Left lung (tissue), 10 donors: ENCODE data around the gene DAZAP1. TPM values are rescaled to one million over a fixed set of nuclear protein-coding genes. Genes with fewer than 3 reads are reported as not detected.
A peak's percentile ranks its signal among the peaks of the same experiment; 100 is the strongest.

Experiments used
- ATAC-seq: fragments of 200-7000 bp; cut with Tn5 transposase; one replicate; pipeline ENCODE4 v1.9.1; 2020; ENCODE audit warnings: moderate library complexity
- DNase-seq, 4 donors: peaks; one replicate each; pipeline ENCODE4 v3.0.0-alpha.2; 2013 to 2020
- H3K27ac ChIP-seq, 2 donors: fragments of 200-600 bp; sonication (generic) in 1 of 2; one replicate each; pipeline versions ENCODE4 v1.5.0 to v1.8.0; 2020 to 2021
- H3K27me3 ChIP-seq, 2 donors: fragments of 200-600 bp; sonication (generic) in 1 of 2; one replicate each; pipeline versions ENCODE4 v1.5.0 to v1.8.0; 2020 to 2021
- H3K36me3 ChIP-seq, 2 donors: fragments of 200-600 bp; sonication (generic) in 1 of 2; one replicate each; pipeline versions ENCODE4 v1.5.0 to v1.8.0; 2020 to 2021
- H3K4me1 ChIP-seq, 2 donors: fragments of 200-600 bp; one replicate each; pipeline ENCODE4 v1.8.0; 2021
- H3K4me3 ChIP-seq, 2 donors: fragments of 200-600 bp; sonication (generic) in 1 of 2; one replicate each; pipeline versions ENCODE4 v1.5.0 to v1.8.0; 2020 to 2021; ENCODE audit warnings: mild to moderate bottlenecking in 1 of 2
- H3K9me3 ChIP-seq, 2 donors: fragments of 200-600 bp; sonication (generic) in 1 of 2; one replicate each; pipeline versions ENCODE4 v1.5.0 to v1.8.0; 2020 to 2021
- CTCF ChIP-seq, 2 donors: fragments of 200-600 bp; sonication (generic) in 1 of 2; IDR thresholded peaks; one replicate each; pipeline versions ENCODE4 v1.5.0 to v1.8.0; 2021; ENCODE audit warnings: antibody characterized with exemption in 2 of 2
- intact Hi-C, 2 donors: fragments of 100-400 bp; cut with DNase I; formaldehyde crosslinking; loops; one replicate each; pipeline versions ENCODE4 v1.11.2 to v1.14.2; 2022
- polyA plus RNA-seq, 6 donors: library from polyadenylated mRNA; unstranded; fragments of 120-200 nt; gene quantifications; one replicate each; pipeline ENCODE4 v1.2.1, GENCODE V29; 2013; ENCODE audit not compliant: insufficient read length in 6 of 6
- total RNA-seq, 2 donors: library from RNA; stranded (reverse); fragmentation: NEBNext Ultra II Directional; extraction: Animal tissue kit (Norgen Biotek cat#: 25700); gene quantifications; one replicate each; pipeline ENCODE4 v1.2.1, GENCODE V29; 2021
- donor health status: DM: no; HTN: yes; CAD: no.
- donor health status: DM: no; HTN: no; CAD: no.

The DAZAP1 gene
- total and polyA plus RNA-seq, 8 donors: 86.4 to 132 (median 93.7) TPM

DNA sequence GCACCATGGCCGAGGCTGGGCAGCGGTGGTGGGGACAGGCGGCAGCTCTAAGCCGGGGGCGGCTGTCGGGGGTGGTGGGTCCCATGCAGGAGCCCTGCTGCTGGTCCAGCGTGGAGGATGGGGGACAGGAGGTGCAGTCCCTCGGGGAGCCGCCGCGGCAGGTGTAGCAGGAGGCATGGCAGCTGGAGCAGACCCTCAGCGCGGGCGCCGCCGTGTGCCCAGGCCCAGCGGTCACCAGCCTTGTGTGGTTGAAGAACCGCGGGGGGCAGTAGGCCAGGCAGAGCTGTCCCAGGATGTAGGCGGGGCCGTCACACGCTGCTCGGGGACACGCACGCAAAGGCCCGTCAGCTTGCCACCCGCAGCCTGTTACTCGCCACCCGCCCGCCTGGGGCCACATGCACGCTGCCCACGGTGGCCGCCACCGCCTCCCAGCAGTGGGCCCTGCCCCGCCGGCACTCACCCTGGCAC is 74.5 kb downstream of the DAZAP1 start:
- H3K4me3 ChIP-seq: no peak overlapping the region
- H3K27me3 ChIP-seq: no peaks in the 10 kb centered on the region
- no peak overlapping the region for H3K27ac ChIP-seq
- peaks cover 4 to 22% of the 10 kb centered on the region in 2 donors for H3K4me1 ChIP-seq
- H3K36me3 ChIP-seq: peaks cover 0 to 6% of the 10 kb centered on the region in 2 donors
- no peaks in the 10 kb centered on the region for H3K9me3 ChIP-seq
- no peak for ATAC-seq
- DNase-seq: peak in 1 of 4 donors; percentile 76
- intact Hi-C loops: no loop called here
- no peak for TF ChIP-seq CTCF (IDR thresholded peaks at IDR 0.05)

DNA sequence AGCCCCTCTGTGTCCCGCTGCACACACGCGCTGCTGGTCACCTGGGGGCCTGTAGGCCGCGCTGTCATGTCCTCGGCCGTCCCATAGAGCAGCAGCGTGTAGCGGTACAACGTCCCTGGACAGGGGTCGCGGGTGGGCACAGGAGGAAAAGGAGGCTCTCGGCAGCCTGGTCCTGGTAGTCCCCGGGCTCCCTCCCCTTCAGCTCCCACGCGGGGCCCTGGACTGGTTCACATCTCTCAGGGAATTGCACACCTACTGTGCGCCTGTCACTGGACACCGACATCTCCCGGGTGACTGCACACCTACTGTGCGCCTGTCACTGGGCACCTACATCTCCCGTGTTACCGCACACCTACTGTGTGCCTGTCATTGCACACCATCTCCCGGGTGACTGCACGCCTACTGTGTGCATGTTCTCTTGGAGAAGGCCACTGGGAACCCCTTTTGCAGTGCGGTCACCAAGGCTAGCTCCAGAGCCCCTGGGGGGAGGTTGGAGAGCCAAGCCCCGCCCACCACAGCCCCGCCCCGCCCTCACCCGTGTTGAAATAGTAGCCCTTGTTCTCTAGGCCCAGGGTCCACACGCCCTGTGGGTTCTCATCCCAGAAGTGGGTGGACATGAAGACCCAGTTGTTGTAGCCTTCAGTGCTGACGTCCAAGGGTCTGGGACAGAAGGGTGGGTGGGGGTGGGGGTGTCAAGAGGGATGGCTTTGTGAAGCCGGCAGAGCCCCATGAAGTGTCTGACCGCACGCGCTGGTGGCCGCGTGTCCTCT is 75.2 kb downstream of the DAZAP1 start:
- peaks cover 4 to 16% of the 10 kb centered on the region in 2 donors for H3K4me1 ChIP-seq
- intact Hi-C loops: no loop called here
- H3K27me3 ChIP-seq: no peaks in the 10 kb centered on the region
- DNase-seq (no peak), ATAC-seq (no peak)
- H3K36me3 ChIP-seq: no peaks in the 10 kb centered on the region
- H3K27ac ChIP-seq: no peak overlapping the region
- no peak for TF ChIP-seq CTCF (IDR thresholded peaks at IDR 0.05)
- H3K9me3 ChIP-seq: no peaks in the 10 kb centered on the region
- H3K4me3 ChIP-seq: no peak overlapping the region

GRCh38 chr19:1483131-1483978 is 76.0 kb downstream of the DAZAP1 start:
- H3K36me3 ChIP-seq: no peaks in the 10 kb centered on the region
- ATAC-seq (no peak), DNase-seq (peak in 1 of 4 donors; percentile 78)
- no peak for TF ChIP-seq CTCF (IDR thresholded peaks at IDR 0.05)
- intact Hi-C loops: no loop called here
- no peaks in the 10 kb centered on the region for H3K27me3 ChIP-seq
- H3K9me3 ChIP-seq: no peaks in the 10 kb centered on the region
- no peak overlapping the region for H3K4me3 ChIP-seq
- H3K4me1 ChIP-seq: peaks cover 0 to 8% of the 10 kb centered on the region in 2 donors
- H3K27ac ChIP-seq: no peak overlapping the region

- H3K4me3 ChIP-seq: no peak overlapping the region
- peaks cover 0 to 5% of the 10 kb centered on the region in 2 donors for H3K4me1 ChIP-seq
- TF ChIP-seq CTCF (IDR thresholded peaks at IDR 0.05): no peak
- ATAC-seq: no peak
- H3K9me3 ChIP-seq: no peaks in the 10 kb centered on the region
- no peaks in the 10 kb centered on the region for H3K36me3 ChIP-seq
- no peak for DNase-seq
- H3K27ac ChIP-seq: no peak overlapping the region
- intact Hi-C loops: no loop called here
- H3K27me3 ChIP-seq: no peaks in the 10 kb centered on the region
Measured at GRCh38 chr19:1483979-1484428, 76.6 kb downstream of the DAZAP1 start.

Other genes starting within 250 kb of the DAZAP1 start
- 100 to 1,000 TPM in 1 of 2 donors, 10 to 100 TPM in 1; 68.3 to 119 TPM for gene SBNO2, start 233.3 kb upstream of the DAZAP1 start, total RNA-seq
- 10 to 100 TPM; 17.9 to 25.5 (median 22.5) TPM for gene SBNO2, start 233.3 kb upstream of the DAZAP1 start, polyA plus RNA-seq
- 10 to 100 TPM; 42.6 to 52.0 TPM for gene STK11, start 201.8 kb upstream of the DAZAP1 start, total RNA-seq
- gene STK11, start 201.8 kb upstream of the DAZAP1 start, polyA plus RNA-seq: 10 to 100 TPM; 46.4 to 58.4 (median 51.1) TPM
- 1 to 10 TPM in 1 of 2 donors, under 1 TPM in 1; 0.55 to 1.5 TPM for gene CBARP, start 169.6 kb upstream of the DAZAP1 start, total RNA-seq
- 1 to 10 TPM in 5 of 6 donors, under 1 TPM in 1; 0.75 to 2.5 (median 1.3) TPM for gene CBARP, start 169.6 kb upstream of the DAZAP1 start, polyA plus RNA-seq
- gene ATP5F1D, start 165.8 kb upstream of the DAZAP1 start, total RNA-seq: 100 to 1,000 TPM; 139 to 161 TPM
- 100 to 1,000 TPM in 1 of 6 donors, 10 to 100 TPM in 5; 55.0 to 107 (median 71.8) TPM for gene ATP5F1D, start 165.8 kb upstream of the DAZAP1 start, polyA plus RNA-seq
- gene MIDN, start 159.0 kb upstream of the DAZAP1 start, total RNA-seq: 100 to 1,000 TPM in 1 of 2 donors, 10 to 100 TPM in 1; 87.4 to 115 TPM
- gene MIDN, start 159.0 kb upstream of the DAZAP1 start, polyA plus RNA-seq: 10 to 100 TPM; 34.3 to 64.9 (median 53.0) TPM
- 100 to 1,000 TPM; 220 to 235 TPM for gene CIRBP, start 138.3 kb upstream of the DAZAP1 start, total RNA-seq
- gene CIRBP, start 138.3 kb upstream of the DAZAP1 start, polyA plus RNA-seq: 1,000 to 10,000 TPM in 3 of 6 donors, 100 to 1,000 TPM in 3; 873 to 1,079 (median 988) TPM
- 10 to 100 TPM; 48.0 to 58.7 TPM for gene FAM174C, start 132.1 kb upstream of the DAZAP1 start, total RNA-seq
- 10 to 100 TPM; 10.6 to 22.2 (median 17.2) TPM for gene FAM174C, start 132.1 kb upstream of the DAZAP1 start, polyA plus RNA-seq
- under 1 TPM in 1 of 2 donors, not detected in 1; 0.52 TPM for gene EFNA2, start 121.7 kb upstream of the DAZAP1 start, total RNA-seq
- gene EFNA2, start 121.7 kb upstream of the DAZAP1 start, polyA plus RNA-seq: 1 to 10 TPM in 3 of 6 donors, under 1 TPM in 3; 0.48 to 2.0 (median 1.1) TPM
- 10 to 100 TPM; 84.4 to 85.4 TPM for gene NDUFS7, start 23.7 kb upstream of the DAZAP1 start, total RNA-seq
- gene NDUFS7, start 23.7 kb upstream of the DAZAP1 start, polyA plus RNA-seq: 10 to 100 TPM; 30.3 to 50.6 (median 36.6) TPM
- 10 to 100 TPM in 1 of 2 donors, 1 to 10 TPM in 1; 5.9 to 19.2 TPM for gene GAMT, start 6.0 kb upstream of the DAZAP1 start, total RNA-seq
- gene GAMT, start 6.0 kb upstream of the DAZAP1 start, polyA plus RNA-seq: 10 to 100 TPM; 19.4 to 26.1 (median 24.3) TPM
- 100 to 1,000 TPM; 942 to 951 TPM for gene RPS15, start 30.8 kb downstream of the DAZAP1 start, total RNA-seq
- 100 to 1,000 TPM; 673 to 987 (median 817) TPM for gene RPS15, start 30.8 kb downstream of the DAZAP1 start, polyA plus RNA-seq
- under 1 TPM; 0.06 to 0.10 TPM for gene APC2, start 42.5 kb downstream of the DAZAP1 start, total RNA-seq
- gene APC2, start 42.5 kb downstream of the DAZAP1 start, polyA plus RNA-seq: 1 to 10 TPM in 3 of 6 donors, under 1 TPM in 3; 0.42 to 1.4 (median 0.91) TPM
- 10 to 100 TPM; 31.1 to 32.2 TPM for gene C19orf25, start 71.6 kb downstream of the DAZAP1 start, total RNA-seq
- 10 to 100 TPM; 17.7 to 27.8 (median 22.8) TPM for gene C19orf25, start 71.6 kb downstream of the DAZAP1 start, polyA plus RNA-seq
- 1 to 10 TPM; 1.9 to 3.2 TPM for gene PCSK4, start 82.8 kb downstream of the DAZAP1 start, total RNA-seq
- gene PCSK4, start 82.8 kb downstream of the DAZAP1 start, polyA plus RNA-seq: 1 to 10 TPM; 3.4 to 6.1 (median 4.3) TPM
- gene REEP6, start 83.6 kb downstream of the DAZAP1 start, total RNA-seq: 1 to 10 TPM; 1.6 to 2.0 TPM
- 1 to 10 TPM; 3.1 to 5.9 (median 3.8) TPM for gene REEP6, start 83.6 kb downstream of the DAZAP1 start, polyA plus RNA-seq
- gene ADAMTSL5, start 105.4 kb downstream of the DAZAP1 start, total RNA-seq: 1 to 10 TPM; 3.0 to 5.3 TPM
- gene ADAMTSL5, start 105.4 kb downstream of the DAZAP1 start, polyA plus RNA-seq: under 1 TPM; 0.32 to 0.86 (median 0.53) TPM
- not detected for gene PLK5, start 116.5 kb downstream of the DAZAP1 start, total RNA-seq
- under 1 TPM; 0.09 to 0.32 (median 0.18) TPM for gene PLK5, start 116.5 kb downstream of the DAZAP1 start, polyA plus RNA-seq
- 10 to 100 TPM; 25.2 to 42.6 TPM for gene MEX3D, start 160.7 kb downstream of the DAZAP1 start, total RNA-seq
- 10 to 100 TPM; 15.8 to 34.1 (median 26.1) TPM for gene MEX3D, start 160.7 kb downstream of the DAZAP1 start, polyA plus RNA-seq
- 10 to 100 TPM; 64.7 to 91.9 TPM for gene MBD3, start 185.3 kb downstream of the DAZAP1 start, total RNA-seq
- 10 to 100 TPM; 40.4 to 70.7 (median 54.4) TPM for gene MBD3, start 185.3 kb downstream of the DAZAP1 start, polyA plus RNA-seq
- 100 to 1,000 TPM; 200 to 232 TPM for gene UQCR11, start 197.9 kb downstream of the DAZAP1 start, total RNA-seq
- gene UQCR11, start 197.9 kb downstream of the DAZAP1 start, polyA plus RNA-seq: 100 to 1,000 TPM in 1 of 6 donors, 10 to 100 TPM in 5; 60.4 to 103 (median 79.5) TPM
- gene TCF3, start 245.0 kb downstream of the DAZAP1 start, total RNA-seq: 10 to 100 TPM; 57.9 to 67.1 TPM
- 100 to 1,000 TPM; 103 to 149 (median 128) TPM for gene TCF3, start 245.0 kb downstream of the DAZAP1 start, polyA plus RNA-seq